HG02642 (cell line): ENCODE measurements around the gene TIMP3.

Experiments used
- ATAC-seq: cut with Tn5 transposase; IDR thresholded peaks from one replicate; pipeline ENCODE4 v1.9.1; 2021; ENCODE audit warnings: mild to moderate bottlenecking; ENCODE audit not compliant: unreplicated experiment, poor library complexity

TIMP3 gene

DNA sequence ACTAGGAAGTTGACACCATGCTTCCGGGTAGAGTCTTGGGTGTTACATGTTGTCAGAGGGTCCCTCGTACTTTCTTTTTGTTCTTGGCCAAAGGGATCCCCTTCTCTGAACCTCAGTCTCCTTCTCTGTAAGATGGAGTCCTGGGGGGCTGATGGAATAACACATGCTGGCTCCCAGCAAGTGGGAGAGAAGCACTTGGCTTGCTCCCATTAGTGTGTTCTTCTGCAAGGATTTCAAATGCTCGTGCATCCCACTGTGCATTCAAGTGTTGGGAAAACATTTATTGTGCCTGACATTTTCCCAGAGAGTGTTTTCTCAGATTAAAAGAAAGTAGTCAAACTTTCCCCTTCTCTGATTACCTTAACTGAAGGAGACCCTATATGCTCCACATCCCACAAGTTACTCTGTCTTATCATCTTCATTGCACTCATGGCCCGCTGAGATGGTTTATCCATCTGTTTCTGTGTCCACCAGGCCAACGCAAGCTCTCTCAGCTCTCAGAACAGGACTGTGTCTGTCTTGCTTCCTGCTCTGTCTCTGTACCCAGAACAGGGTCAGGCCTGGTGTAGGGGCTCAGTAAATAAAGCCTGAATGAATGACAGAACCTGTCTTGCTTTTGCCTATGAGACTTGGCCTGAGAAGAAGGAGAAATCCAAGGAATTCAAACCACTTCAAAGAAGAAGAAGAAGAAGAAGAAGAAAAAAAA, 16.0 kb upstream of the TIMP3 start:
- ATAC-seq, result no peak

DNA sequence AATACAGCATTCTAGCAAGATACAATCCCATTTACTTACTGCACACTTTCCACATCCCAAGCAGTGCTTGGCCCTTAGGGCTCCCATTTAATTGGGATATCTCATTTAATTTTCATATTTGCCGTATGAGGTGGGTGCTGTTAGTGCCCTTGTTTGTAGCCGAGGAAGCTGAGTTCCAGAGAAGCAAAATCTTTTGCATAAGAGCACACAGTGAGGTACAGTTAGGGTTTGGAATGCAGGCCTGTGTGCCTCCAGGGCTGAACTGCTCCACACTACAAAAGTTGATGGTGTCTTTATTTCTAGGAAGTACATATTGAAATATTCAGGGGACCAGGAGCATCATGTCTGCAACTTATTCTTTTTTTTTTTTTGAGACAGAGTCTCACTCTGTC, 15.5 kb upstream of the TIMP3 start:
- ATAC-seq, result no peak

DNA sequence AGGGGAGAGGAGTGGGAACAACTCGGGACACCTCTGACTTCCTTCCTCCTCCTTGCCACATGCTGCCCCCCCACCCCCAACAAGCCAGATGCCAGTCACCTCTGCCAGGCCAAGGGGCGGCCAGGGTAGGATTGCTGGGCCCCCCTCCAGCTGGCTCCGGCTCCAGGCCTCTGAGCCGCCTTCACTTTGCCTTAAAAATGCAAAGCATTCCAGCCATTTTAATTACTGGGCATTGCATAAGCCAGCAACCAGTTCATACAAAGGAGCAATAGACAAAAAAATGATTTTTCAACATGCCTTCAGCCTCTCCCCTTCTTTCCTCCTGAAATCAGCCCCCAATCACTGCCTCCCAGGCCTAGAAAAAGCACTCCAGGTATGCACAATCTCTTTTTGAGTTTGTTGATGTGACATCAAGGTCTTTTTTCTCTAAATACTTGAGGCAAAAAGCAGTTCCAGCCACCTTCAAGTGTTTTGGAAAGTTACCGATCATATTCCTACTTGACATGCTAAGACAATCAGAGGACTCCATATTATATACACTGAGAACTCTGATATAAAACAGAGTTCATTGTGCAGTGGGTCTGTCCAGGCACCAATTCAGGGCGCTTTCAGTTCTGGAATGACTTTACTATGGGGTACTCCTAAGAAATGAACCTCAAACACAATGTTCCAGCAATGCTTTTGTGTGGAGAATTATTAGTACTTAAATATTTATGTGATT, 12.4 kb upstream of the TIMP3 start:
- ATAC-seq, result no peak

DNA sequence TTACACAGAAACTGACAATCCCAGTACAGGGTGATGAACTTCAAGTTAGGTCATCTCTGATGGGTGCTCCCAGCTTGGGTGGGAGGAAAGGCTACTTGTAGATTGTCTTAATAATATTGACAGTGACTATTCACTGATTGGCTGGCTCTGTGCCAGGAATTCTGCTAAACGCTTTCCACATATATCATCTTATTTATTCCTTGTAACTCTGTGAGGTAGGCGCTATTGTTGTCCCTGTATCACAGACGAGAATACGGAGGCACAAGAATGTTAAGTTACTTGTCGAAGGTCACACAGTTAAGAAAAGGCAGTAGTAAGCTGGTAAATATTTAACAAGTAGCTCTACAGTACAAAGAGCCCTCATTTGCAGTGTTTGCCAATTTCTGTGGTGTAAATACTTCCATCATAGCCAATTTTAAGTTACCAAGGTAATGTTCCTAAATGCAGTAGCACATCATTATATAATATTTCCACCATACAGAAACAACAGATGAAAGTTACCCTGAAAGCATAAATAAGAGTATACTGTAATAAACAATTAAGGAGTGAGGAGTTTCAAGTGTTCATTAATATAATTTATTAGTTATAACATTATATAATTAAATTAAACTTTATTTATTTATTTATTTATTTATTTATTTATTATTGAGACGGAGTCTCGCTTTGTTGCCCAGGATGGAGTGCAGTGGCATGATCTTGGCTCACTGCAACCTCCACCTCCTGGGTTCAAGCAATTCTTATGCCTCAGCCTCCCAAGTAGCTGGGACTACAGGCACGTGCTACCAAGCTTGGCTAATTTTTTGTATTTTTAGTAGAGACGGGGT, 11.5 kb upstream of the TIMP3 start:
- no peak for ATAC-seq

DNA sequence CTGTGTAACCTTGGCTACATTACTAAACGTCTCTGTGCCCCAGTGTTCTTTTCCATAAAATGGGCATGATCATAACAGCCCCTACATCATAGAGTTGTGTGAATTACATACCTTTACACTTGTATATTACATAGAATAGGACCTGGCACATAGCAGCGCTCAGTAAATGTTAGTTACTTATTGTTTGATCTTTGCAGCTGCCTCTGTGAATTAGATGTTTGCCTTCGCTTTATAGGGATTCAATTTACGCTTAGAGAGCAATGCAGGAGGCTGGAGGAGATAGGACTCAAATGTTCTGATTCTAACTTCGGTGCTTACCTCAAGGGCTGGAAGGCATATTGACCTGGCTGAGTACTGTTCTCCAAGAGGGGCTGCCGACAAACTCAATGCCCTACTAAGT, 10.4 kb upstream of the TIMP3 start:
- no peak for ATAC-seq

DNA sequence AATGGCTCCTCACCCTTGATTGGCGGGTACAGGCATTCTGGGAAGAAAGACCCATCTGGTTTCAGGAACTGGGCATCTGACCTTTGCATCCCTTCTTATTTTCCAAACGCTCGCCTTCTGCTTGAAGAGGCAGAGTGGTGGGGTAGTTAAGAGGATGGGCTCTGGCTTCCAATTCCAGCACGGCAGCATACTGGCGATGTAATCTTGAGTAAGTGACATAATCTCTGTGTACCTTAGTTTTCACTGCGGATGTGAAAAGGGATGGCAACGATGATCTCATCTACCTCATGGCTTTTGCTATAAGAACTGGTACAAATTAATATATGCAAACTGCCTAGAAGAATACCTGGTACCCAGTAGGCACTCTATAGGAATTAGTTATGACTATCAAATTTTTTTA, 10.0 kb upstream of the TIMP3 start:
- ATAC-seq, result no peak

DNA sequence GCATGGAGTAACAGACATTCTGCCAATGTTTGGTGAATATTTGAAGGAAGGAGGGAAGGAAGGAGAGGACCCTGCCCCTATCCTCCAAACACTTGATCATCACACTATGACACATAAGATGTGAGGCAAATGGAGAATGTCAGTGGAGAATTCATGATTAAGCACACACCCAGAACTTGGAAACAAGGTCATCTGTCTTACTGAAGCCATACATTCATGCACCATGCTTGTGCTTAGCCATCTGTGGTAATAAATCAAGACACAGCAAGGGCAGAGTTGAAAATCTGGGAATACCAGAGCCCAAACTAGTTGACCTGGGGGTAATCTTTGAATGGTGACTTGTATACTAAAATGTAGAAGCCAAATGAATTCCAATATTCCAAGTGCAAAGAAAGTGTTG, 7.9 kb upstream of the TIMP3 start:
- ATAC-seq, result no peak

DNA sequence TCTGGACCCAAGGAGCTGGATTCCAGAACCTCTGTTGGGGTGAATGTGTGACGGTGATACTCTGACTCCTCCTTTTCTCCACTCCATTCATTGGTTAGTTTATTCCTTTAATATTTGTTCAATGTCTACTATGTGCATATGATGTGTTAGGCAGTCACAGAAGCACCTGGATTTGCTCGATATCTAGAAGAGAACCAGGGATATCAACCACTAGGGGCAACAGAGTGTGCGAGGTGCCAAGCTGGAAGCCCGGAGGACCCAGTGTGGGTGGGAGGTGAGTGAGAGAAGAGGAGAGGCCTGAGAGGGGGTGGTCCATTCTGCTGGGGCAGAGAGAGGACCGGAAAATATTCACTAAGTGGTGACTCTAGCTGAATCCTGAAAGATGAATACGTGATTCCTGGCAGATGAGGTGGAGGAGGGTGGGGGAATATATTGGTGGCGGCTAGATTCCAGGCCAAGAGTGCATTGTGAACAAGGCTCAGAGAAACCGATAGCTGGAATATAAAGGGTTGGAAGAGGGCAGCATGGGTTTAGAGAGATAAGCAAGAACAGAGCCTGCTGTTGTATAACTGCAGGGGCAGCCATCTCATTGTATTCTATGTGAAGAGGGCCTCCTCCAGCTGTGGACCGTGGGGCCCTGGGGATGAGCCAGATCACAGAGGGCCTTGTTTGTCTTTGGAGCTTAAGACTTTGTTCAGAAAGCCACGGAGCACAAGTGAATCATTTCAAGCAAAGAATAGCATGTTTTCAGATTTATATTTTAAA, 6.9 kb upstream of the TIMP3 start:
- no peak for ATAC-seq

DNA sequence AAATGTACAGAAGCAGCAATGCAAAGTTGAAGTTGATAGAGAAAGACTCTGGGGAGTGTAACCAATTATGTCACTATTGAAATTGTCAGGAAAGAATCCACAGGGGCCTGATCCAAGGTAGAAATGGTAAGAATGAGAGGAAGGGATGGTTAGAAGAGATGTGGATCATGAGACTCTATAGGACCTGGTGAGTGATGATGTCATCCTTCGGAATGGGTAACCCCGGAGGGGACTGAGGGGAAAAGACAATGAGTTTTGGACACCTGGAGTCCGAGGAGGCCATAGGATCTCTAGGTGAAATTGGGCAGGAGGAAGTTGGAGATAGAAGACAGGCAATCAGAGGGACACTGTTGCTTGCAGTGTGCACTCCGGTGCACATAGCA, 6.3 kb upstream of the TIMP3 start:
- ATAC-seq, result no peak

DNA sequence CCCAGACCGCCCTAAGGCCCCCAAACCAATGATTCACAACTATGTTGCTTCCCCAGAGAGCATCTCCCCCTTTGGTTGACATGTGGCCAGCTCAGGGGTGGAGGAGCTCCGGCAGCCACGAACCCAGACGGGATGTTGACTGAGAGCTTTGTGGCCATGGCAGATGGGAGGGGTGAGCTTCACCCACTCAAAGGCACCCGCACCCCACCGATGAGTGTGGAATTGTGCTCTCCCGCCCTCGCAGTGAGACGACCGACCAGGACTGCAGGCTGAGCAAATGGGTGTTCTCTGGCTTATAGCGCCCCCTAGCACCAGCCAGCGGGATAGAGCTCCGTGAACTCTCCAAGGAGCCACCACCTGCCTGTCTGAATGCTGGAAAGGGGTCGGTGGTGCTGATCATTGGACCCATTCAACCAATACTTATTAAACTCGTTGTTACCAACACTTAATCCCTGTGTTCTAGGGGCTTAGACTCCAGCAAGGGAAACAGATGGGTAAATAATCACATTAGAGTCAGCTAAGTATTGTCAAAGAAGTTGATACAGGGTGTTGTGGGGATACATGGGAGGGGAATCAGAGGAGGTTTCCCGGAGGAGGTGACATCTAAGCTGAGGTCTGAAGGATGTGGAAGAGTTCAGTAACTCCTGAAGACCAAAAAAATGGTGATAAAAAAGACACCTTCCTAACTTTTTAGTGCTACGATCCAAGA, 4.5 kb upstream of the TIMP3 start:
- no peak for ATAC-seq

DNA sequence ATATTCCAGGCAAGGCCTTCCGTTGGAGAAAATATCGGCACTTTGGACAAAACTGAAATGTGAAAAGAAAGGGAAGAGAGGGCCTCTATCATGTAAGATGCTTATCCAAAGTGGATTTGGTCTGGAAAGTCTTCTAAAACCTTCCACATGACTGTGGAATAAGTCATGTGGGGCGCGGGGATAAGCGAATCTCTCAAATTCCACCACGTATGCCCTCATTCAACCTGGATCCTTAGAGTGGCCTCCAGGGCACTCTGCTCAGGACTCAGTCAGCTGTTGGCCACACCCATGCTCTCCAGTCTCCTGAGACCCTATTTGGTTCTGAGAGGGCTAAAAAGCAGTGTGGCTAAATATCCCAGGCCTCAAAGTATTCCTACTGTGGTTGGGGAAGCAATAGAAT, 2.0 kb upstream of the TIMP3 start:
- ATAC-seq, result no peak

DNA sequence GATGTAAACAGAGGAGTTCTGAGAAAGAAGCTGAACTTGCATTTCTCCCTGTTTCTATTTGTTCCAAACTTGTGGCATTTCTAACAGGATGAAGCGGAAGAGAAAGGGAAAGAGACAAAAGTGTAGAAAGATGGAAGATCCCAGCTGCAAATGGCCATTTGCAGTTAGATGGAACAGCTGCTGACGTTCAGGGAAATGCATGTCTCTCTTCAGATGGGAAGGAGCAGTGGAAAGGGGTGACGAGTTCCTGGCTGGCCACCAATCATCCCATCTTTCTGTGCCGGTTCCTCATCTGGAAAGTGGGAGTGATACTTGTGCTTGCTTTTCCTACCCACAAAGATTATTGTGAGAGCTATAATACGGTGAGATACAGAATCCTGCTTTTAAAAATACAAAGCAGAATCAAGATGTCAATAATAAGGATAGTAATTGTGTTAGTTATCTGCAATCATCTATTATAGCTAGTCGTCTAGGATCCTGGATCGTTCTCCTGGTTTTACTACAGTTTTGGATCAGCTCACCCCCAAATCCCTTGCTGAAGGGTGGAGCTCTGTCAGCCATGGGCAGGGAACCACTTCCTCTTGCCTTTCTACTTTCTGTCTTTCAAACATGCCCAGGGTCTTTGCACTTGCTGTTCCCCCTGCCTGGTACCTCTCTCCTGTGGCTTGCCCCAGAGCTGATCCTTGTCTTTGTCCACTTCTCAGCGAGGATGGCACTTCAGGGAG, 1.2 kb upstream of the TIMP3 start:
- ATAC-seq, result no peak

DNA sequence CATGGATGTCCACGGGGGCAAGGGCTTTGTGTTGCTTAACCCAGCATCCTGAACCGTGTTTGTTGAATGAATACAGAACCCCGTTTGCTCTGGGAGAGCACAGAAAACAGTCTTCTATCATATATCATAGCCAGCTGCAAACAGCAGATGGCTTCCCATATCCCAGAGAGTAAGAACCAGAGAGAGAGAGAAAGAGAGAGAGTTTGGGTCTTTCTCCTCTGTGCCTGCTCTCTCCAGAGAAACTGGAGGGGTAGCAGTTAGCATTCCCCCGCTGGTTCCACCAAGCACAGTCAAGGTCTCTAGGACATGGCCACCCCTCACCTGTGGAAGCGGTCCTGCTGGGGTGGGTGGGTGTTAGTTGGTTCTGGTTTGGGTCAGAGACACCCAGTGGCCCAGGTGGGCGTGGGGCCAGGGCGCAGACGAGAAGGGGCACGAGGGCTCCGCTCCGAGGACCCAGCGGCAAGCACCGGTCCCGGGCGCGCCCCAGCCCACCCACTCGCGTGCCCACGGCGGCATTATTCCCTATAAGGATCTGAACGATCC, 440 bp upstream of the TIMP3 start:
- ATAC-seq, result no peak

DNA sequence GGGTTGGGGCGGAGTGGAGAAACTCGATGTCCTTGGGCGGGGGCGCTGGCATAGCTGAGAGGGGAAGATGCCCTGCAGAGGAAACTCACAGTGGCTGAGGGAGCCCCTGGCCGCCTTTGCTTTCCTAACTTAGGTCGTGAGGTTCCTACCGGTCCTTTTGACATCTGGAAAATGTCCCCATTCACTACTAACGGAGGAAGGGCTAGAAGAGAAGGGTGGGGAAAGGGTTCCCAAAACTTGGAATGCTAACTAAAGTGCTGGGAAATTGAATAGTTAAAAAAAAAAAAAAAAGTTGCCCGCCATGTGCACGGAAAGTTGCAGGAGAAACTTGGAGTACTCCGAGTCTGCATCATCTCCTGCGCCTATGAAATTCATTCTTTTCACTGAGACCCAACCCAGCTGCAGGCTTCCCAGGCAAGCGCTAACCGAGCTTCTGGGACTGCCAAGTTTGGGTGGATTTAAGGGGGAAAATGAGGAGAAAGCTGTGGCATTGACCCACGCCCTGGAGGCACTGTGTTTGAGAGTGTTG, 796 bp downstream of the TIMP3 start:
- no peak for ATAC-seq

DNA sequence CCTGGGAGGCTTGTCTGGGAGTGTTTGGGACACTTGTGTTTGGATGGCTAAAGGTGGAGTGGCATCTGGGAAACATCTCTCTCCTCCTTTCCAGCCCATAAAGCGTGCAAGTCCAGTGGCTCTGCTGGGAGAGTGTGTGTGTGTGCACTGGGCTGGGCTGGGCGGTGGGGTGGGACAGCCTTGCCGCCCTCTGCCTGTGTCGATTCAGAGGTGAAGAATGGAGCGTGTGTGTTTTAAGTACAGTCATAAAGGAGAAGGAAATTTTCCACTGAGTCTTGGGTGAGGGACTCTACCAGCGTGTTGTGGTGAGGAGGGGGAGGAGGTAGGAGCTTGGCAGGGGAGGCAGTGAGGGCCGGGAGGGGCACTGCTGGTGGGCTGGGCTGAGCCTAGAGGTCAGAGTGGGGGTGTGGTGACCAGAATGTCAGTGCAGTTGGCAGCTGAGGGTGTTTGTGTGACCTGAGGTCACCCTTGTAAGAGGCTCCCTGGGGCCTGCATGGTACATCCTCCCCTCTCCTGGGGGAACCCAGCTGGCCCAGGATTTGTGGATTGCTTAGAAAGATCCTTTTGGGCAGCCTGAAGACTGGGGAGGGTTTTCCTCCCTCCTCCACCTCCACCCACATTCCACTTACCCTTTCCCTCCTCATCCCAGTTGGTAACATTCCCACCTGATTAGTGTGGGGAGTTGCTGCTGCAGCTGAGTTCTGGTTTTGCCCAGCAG, 1.7 kb downstream of the TIMP3 start:
- ATAC-seq, result no peak

DNA sequence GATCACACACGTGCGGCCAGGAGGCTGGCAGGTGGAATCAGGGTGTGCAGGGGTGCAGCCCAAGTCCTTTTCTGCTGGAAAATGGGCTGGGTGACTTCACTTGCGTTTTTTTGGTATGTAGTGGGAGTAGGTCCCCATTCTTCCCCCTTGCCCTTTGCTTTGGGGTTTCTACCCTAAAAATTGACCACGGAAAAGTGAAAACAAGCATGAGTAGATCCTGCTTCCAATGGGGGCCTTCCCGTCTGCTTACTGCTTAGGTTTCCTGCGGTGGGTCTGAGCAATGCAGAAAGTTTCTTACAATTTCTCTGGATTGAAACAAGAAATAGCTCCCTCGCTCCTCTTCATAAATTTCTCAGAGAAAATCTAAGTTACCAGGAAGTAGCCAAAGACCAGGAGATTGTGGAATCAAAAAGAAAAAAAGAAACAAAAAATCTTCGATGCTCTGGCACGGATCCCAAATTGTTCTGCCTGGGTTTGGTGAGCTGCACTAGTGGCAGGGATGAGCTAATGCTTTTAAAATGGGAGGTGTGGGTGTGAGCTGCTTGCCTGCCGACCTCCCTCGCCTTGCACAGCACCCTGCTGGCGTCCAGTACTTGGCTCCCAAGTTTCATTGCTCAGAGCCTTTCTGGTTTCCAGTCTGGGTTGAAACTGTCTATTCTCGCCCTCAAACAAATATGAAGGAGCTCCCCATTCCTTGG, 2.4 kb downstream of the TIMP3 start:
- no peak for ATAC-seq

DNA sequence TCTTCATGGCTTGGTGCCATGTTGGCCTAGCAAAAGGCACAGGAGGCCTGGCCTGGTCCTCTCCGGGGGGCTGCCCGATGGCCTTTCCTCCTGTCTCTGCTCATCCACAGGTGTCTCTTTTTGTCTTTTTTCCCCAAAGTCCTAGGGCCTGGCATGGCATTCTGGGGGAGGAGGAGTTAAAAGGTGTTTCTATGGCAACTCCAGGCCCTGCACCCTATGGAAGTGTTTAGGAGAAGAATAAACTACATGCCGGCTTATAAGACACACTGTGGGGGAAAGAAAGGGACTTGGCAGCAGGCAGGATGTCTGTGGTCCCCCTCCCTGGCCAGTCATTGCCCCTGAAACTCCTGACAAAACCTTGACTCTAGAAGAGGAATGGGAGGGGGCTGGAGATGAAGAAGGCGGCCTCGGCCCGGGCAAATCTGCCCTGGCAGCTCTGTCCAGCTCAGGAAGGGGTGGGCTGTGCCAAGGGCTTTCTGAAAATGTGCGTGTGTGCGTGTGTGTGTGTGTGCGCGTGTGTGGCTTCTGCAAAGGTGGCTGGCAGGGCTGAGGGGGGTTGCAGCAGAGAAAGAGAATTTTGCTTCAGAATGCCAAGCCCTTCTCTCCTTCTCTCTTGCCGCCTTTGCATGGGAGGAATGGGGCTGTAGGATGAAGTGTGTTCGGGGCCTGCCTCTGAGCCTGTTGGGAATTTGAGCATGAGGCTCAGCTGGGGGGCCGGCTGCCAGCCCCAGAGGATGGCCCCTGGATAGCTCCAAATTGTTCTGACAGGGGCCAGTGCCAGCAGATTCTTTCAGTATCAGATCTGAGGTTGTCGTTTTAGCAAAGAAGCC, 3.2 kb downstream of the TIMP3 start:
- no peak for ATAC-seq
